ENCODE results near the gene MICU1. TPM values are rescaled to one million over a fixed set of nuclear protein-coding genes. Genes with fewer than 3 reads are reported as not detected.

MICU1 gene
- total RNA-seq, 1 experiment from 2014 or later = 39.4 TPM

- no peak for DNase-seq (ENCODE audit: low read depth, low spot score)
- peak; percentile 30 for ATAC-seq
- H3K79me2 ChIP-seq (ENCODE audit: insufficient read depth, low read length) = peaks cover 39% of the 10 kb centered on the region
- ChIA-PET POLR2A (no interaction called here), RAD21 (ENCODE audit: low non-redundant PET in 1 of 2, low total read pairs in 2 of 2, uncharacterized antibody in 2 of 2, unreplicated experiment in 2 of 2) (no interaction called here), CTCF (interaction anchor here (1.0 kb wide), 1 partner anchor 9 kb away, joined by 3 read pairs; no protein-coding TSS in a partner anchor)
- H3K4me3 ChIP-seq (replicated peaks in 1 of 2; ENCODE audit: low read depth in 1 of 2, low read length in 2 of 2) = peak overlapping the region; percentile 89 to 94
- BruUV-seq (replicated peaks) = TSS peak; percentile 50
- no peaks in the 10 kb centered on the region for H3K9me2 ChIP-seq (ENCODE audit: insufficient read depth)
- no peaks in the 10 kb centered on the region for H3K27me3 ChIP-seq (ENCODE audit: insufficient read depth, low read length)
- H3K4me1 ChIP-seq (ENCODE audit: control insufficient read depth in 1 of 2, insufficient read depth in 2 of 2, low read length in 2 of 2) = peaks cover 11 to 17% of the 10 kb centered on the region in 2 experiments
- no peak overlapping the region for H2AFZ ChIP-seq (ENCODE audit: low read depth, low read length, poor library complexity, severe bottlenecking)
- H3K9ac ChIP-seq (ENCODE audit: low read length) = peak overlapping the region; percentile 91
- H3K27ac ChIP-seq (ENCODE audit: low read depth, low read length) = peak overlapping the region; percentile 95
- intact Hi-C loops (cut with micrococcal nuclease) = no loop called here
- no peaks in the 10 kb centered on the region for H3K36me3 ChIP-seq (ENCODE audit: control insufficient read depth in 1 of 2, insufficient read depth in 2 of 2, low read length in 2 of 2)
- no peaks in the 10 kb centered on the region for H3K9me3 ChIP-seq (ENCODE audit: control insufficient read depth in 1 of 2, insufficient read depth in 1 of 2, low read depth in 1 of 2, low read length in 2 of 2)
- peak overlapping the region; percentile 92 for H3K4me2 ChIP-seq (ENCODE audit: low read length)
- TF ChIP-seq ZFX (IDR thresholded peaks at IDR 0.05) (peak; percentile 73; the same call in 1 of the 2 replicates), ZNF274 (IDR thresholded peaks at IDR 0.05; ENCODE audit: low read depth, low read length) (no peak), MAX (IDR thresholded peaks at IDR 0.05) (peak; percentile 6; the same call in 1 of the 2 replicates)
- H4K20me1 ChIP-seq (ENCODE audit: insufficient read depth) = no peaks in the 10 kb centered on the region
These were observed 271.9 kb downstream of the MICU1 start for GRCh38 chr10:72353965-72354355.

- DNase-seq (ENCODE audit: low read depth, low spot score) = no peak
- intact Hi-C loops (cut with micrococcal nuclease) = no loop called here
- Histone ChIP-seq H3K27me3 (ENCODE audit: insufficient read depth, low read length) (no peaks in the 10 kb centered on the region), H3K4me3 (replicated peaks in 1 of 2; ENCODE audit: low read depth in 1 of 2, low read length in 2 of 2) (peak overlapping the region; percentile 89 to 94), H3K27ac (ENCODE audit: low read depth, low read length) (peak overlapping the region; percentile 95), H2AFZ (ENCODE audit: low read depth, low read length, poor library complexity, severe bottlenecking) (no peak overlapping the region), H3K4me2 (ENCODE audit: low read length) (peak overlapping the region; percentile 92), H3K79me2 (ENCODE audit: insufficient read depth, low read length) (peaks cover 43% of the 10 kb centered on the region), H3K9me2 (ENCODE audit: insufficient read depth) (no peaks in the 10 kb centered on the region), H3K9me3 (ENCODE audit: control insufficient read depth in 1 of 2, insufficient read depth in 1 of 2, low read depth in 1 of 2, low read length in 2 of 2) (no peaks in the 10 kb centered on the region), H3K36me3 (ENCODE audit: control insufficient read depth in 1 of 2, insufficient read depth in 2 of 2, low read length in 2 of 2) (peaks cover 0 to under 1% of the 10 kb centered on the region in 2 experiments; a peak in 1 of 4 replicates), H4K20me1 (ENCODE audit: insufficient read depth) (no peaks in the 10 kb centered on the region), H3K9ac (ENCODE audit: low read length) (peak overlapping the region; percentile 91), H3K4me1 (ENCODE audit: control insufficient read depth in 1 of 2, insufficient read depth in 2 of 2, low read length in 2 of 2) (peaks cover 11 to 17% of the 10 kb centered on the region in 2 experiments)
- TF ChIP-seq POLR2A (IDR thresholded peaks at IDR 0.05; ENCODE audit: borderline replicate concordance, extremely low read depth, insufficient read depth, insufficient read length) (no peak), ATF3 (IDR thresholded peaks at IDR 0.05) (no peak), TCF7L2 (IDR thresholded peaks at IDR 0.05; ENCODE audit: borderline replicate concordance, extremely low read depth, insufficient read depth, insufficient read length) (no peak), REST (IDR thresholded peaks at IDR 0.05; ENCODE audit: low read depth) (no peak), MAX (IDR thresholded peaks at IDR 0.05) (peak; percentile 45; the same call in 1 of the 2 replicates), RAD21 (IDR thresholded peaks at IDR 0.05; ENCODE audit: low read depth) (no peak), ZFX (IDR thresholded peaks at IDR 0.05) (no peak), JUND (IDR thresholded peaks at IDR 0.05) (no peak)
- RAD21 ChIA-PET (ENCODE audit: low non-redundant PET in 1 of 2, low total read pairs in 2 of 2, uncharacterized antibody in 2 of 2, unreplicated experiment in 2 of 2) = no interaction called here
- peak; percentile 23 for ATAC-seq
- no TSS peak for BruUV-seq (replicated peaks)
- POLR2A ChIA-PET = no interaction called here
- CTCF ChIA-PET = interaction anchor here (1.0 kb wide), 1 partner anchor 8 kb away, joined by 3 read pairs; no protein-coding TSS in a partner anchor
These were observed 272.6 kb downstream of the MICU1 start for GRCh38 chr10:72353028-72353964.

Measured in HCT116 (cell line).